GM12874 (cell line): ENCODE results near the gene ATOSA.

ENCODE experiments used
- CTCF ChIP-seq: IDR thresholded peaks from 2 replicates; pipeline ENCODE4 v1.5.1; 2011; ENCODE audit warnings: low read depth, mild to moderate bottlenecking, control low read depth, low read length, moderate library complexity; ENCODE audit not compliant: insufficient read depth

ATOSA gene

GRCh38 chr15:52652286-52652685 is 26.9 kb downstream of the ATOSA start:
- TF ChIP-seq CTCF: no peak

GRCh38 chr15:52651868-52652267 is 27.3 kb downstream of the ATOSA start:
- TF ChIP-seq CTCF: no peak

GRCh38 chr15:52651114-52651513 is 28.1 kb downstream of the ATOSA start:
- no peak for TF ChIP-seq CTCF

- no peak for TF ChIP-seq CTCF
Measured at GRCh38 chr15:52649686-52650085, 29.5 kb downstream of the ATOSA start.

- TF ChIP-seq CTCF: no peak
Measured at GRCh38 chr15:52645916-52646315, 33.3 kb downstream of the ATOSA start.

GRCh38 chr15:52642386-52643361 is 36.5 kb downstream of the ATOSA start:
- TF ChIP-seq CTCF: no peak

GRCh38 chr15:52636459-52636858 is 42.7 kb downstream of the ATOSA start:
- no peak for TF ChIP-seq CTCF
